ENCODE measurements around the gene OPN1MW2.
"Not testable (repeated sequence)": the region's sequence is repeated elsewhere in the genome, so short reads cannot be mapped to it uniquely, and the experiment has no call there.

OPN1MW2 gene

DNA sequence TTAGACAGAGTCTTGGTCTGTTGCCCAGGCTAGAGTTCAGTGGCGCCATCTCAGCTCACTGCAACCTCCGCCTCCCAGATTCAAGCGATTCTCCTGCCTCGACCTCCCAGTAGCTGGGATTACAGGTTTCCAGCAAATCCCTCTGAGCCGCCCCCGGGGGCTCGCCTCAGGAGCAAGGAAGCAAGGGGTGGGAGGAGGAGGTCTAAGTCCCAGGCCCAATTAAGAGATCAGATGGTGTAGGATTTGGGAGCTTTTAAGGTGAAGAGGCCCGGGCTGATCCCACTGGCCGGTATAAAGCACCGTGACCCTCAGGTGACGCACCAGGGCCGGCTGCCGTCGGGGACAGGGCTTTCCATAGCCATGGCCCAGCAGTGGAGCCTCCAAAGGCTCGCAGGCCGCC lies at the start of gene OPN1MW2:
Gene OPN1MW2 (plus strand): TSS at position 301 of the 400 bp plus-strand sequence. CDS start 60 bp downstream, at position 361.
- not testable (repeated sequence) for DNase-seq

GRCh38 chrX:154172535-154172943 lies 47.0 kb upstream of the OPN1MW2 start:
- DNase-seq = not testable (repeated sequence)

- not testable (repeated sequence) for DNase-seq
These were observed 45.2 kb upstream of the OPN1MW2 start for GRCh38 chrX:154174356-154174755.

DNA sequence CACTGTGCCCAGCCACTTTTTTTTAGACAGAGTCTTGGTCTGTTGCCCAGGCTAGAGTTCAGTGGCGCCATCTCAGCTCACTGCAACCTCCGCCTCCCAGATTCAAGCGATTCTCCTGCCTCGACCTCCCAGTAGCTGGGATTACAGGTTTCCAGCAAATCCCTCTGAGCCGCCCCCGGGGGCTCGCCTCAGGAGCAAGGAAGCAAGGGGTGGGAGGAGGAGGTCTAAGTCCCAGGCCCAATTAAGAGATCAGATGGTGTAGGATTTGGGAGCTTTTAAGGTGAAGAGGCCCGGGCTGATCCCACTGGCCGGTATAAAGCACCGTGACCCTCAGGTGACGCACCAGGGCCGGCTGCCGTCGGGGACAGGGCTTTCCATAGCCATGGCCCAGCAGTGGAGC lies 37.3 kb upstream of the OPN1MW2 start, which contains the start of gene OPN1MW:
Gene OPN1MW (plus strand): TSS at position 301 of the 400 bp plus-strand sequence. CDS start 82 bp downstream, at position 383.
- DNase-seq = not testable (repeated sequence)

- not testable (repeated sequence) for DNase-seq
These were observed 35.8 kb upstream of the OPN1MW2 start for GRCh38 chrX:154183794-154184193.

DNA sequence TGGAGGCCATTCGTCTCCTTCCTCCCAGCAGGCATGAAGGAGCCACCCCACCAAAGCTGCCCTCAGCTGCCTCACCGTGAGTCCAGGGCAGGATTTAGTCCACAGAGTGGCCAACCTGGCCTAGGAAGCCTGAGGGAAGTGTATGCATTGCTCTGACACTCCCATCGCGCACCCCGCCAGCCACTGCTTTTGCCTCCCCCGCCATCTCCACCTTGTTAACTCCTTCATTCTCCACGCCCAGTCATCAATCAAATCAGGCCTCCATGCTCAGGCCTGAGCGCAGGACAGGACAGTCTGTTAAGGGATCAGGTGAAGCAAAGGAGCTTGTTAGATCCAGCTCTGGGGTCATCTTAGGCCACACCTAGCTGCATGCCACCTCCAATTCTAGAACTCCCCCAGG lies 26.7 kb upstream of the OPN1MW2 start:
- DNase-seq = not testable (repeated sequence)

- not testable (repeated sequence) for DNase-seq
These were observed 25.2 kb upstream of the OPN1MW2 start for GRCh38 chrX:154194316-154194715.

- not testable (repeated sequence) for DNase-seq
These were observed 23.1 kb upstream of the OPN1MW2 start for GRCh38 chrX:154196466-154196865.

DNA sequence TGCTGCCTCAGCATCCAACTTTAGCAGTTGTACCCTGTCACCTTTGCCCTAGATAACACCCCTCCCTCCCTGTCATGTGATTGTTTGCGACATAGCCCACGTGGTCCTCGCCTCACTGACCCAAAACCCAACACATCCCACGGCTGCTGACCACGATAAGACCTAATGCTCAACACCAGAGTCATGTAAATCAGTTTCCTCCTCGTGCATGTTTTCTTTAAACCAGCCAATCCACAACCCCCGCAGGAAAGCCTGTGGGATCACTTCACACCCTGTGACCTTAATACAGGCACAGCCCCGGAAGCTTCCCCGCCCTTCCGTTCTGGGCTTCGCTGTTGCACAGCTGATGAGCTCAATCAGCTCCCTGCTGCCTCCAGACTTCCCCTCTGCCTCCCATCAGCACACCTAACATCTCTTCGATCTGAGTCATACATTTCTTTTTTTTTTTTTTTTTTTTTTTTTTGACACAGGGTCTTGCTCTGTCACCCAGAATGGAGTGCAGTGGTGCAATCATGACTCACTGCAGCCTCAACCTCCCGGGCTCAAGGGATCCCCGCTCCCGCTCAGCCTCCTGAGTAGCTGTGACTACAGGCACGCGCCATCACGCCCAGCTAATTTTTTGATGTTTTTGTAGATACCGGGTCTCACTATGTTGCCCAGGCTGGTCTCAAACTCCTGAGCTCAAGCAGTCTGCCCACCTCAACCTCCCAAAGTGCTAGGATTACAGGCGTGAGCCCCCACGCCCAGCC lies 9.7 kb upstream of the OPN1MW2 start:
- not testable (repeated sequence) for DNase-seq

DNA sequence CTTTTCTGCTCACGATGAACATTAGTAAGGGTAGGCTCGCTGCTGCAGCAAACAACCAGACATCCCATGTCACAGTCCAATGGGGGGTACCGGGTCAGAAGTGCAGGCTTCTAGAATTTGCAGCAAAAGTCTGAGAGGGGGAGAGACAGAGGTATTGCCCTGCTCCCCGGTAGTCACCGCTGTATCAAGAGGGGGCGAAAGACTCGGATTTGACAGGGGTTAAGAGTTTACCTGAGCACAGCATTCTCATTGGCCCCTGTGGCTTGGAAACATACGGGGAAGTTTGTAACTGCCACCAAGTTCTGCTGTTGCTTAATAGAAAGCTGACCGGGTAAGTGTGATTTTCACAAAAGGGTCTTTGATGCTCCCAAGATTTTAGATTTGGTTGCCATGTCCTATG lies 8.5 kb upstream of the OPN1MW2 start:
- not testable (repeated sequence) for DNase-seq

- not testable (repeated sequence) for DNase-seq
These were observed 8.1 kb upstream of the OPN1MW2 start for GRCh38 chrX:154211499-154211898.

DNA sequence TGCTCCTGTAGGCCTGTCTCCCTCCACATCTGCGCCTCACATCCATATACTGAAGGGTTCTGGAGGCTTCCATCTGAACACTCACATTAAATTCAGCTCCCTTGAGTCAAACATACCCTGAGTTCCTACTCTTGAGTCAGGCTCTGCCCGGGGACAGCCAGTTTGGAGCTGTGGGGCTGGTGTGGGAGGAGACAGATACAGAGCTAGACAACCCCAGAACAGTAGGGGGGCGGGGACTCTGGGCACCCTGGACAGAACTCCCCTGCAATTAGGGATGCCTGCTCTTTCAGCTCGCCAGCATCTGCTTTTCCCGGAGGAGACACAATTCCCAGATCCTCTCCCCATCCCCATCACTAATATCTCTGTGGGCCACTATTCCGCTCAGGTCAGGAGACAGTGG lies 5.7 kb downstream of the OPN1MW2 start:
- not testable (repeated sequence) for DNase-seq

DNA sequence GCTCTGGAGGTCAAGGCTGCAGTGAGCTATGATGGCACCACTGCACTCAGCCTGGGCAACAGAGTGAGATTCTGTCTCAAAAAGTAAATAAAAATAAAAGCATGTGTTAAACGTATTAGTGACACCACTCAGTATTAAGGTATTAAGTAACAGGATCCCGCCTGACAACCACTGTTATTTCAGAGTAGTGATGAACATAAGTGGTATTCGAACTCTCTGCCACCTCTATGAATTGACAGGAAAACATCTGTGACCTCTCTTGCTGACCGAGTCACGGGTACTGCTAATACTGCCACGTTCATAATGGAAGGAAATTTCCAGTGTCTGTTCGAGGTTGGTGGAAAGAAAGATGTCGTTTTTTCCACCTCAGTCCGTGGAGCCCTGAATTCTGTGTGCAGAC lies 7.2 kb downstream of the OPN1MW2 start:
- DNase-seq = not testable (repeated sequence)

DNA sequence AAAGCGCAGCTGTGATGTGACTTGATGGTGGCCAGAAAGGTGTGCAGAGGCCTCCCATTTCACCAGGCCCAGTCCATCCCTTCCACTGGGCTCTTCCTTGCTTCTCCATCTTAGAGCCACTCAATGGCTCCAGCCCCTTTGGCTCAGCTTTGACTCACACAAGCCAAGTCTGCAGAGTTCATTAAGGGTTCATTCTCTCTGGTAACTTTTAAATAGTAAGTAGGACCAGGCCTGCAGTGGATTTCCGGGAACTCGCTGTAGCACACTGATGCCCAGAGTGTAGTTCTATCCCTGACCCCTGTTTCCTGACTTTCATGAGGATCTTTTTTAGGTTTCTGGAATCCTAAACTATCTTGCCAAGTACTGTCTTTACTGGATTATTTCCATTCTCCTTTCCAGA lies 11.9 kb downstream of the OPN1MW2 start:
- not testable (repeated sequence) for DNase-seq

GRCh38 chrX:154233620-154234019 lies 14.1 kb downstream of the OPN1MW2 start:
- not testable (repeated sequence) for DNase-seq

DNA sequence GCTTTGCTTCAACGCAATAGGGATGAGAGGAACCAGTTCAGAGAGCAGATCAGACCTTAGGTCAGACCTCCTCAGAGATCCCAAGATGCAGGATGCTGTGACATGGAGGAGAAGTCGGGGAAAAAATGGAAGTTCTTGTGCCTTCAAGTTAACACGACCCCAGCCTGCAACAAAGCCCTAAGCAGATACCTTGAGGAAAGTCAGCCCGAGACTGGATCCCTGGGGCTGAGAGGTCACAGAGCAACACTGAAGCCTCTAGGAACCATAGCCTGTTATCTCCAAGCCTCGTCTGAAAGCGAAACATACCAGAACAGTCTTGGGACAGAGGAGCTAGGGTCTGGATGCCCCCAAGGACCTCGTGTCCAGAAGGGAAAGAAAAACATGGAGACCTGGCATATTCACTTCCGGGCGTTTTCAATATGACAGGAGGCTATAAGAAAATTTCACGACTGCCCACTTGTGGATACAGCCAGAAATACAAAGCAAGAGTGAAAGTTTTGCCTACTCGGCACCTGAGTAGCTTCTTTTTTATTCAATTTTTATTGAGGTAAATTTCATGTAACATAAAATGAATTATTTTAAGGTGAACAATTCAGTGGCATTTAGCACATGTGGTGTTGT lies 19.5 kb downstream of the OPN1MW2 start:
- DNase-seq = not testable (repeated sequence)

DNA sequence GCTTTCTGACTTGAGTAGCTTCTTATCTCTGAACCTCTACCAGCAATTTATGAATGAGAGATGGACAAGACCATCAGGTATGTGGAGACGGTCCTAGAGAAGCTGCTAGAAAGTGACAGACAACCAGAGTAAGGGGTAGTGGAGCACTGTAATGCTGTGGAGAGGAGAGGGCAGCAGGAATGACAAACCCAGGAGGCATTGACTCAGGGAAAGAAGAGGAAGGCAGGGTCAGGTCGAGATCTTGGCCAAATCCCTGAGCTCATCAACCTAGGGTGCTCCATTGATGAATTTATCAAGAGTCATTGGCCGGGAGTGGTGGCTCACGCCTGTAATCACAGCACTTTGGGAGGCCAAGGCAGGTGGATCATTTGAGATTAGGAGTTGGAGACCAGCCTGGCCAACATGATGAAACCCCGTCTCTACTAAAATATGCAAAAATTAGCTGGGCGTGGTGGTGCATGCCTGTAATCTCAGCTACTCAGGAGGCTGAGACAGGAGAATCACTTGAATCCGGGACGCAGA lies 20.5 kb downstream of the OPN1MW2 start:
- not testable (repeated sequence) for DNase-seq

- DNase-seq = not testable (repeated sequence)
These were observed 28.0 kb downstream of the OPN1MW2 start for GRCh38 chrX:154247377-154248045.

- not testable (repeated sequence) for DNase-seq
These were observed 28.5 kb downstream of the OPN1MW2 start for GRCh38 chrX:154248076-154248475.

- not testable (repeated sequence) for DNase-seq
These were observed 37.7 kb downstream of the OPN1MW2 start, which contains the start of gene OPN1MW3 for GRCh38 chrX:154257282-154257681. TSS of gene OPN1MW3 (plus strand) at chrX:154257582. CDS start at chrX:154257620, 38 bp downstream.

GRCh38 chrX:154258711-154259110 lies 39.2 kb downstream of the OPN1MW2 start:
- not testable (repeated sequence) for DNase-seq

- not testable (repeated sequence) for DNase-seq
These were observed 43.5 kb downstream of the OPN1MW2 start for GRCh38 chrX:154263072-154263471.

DNA sequence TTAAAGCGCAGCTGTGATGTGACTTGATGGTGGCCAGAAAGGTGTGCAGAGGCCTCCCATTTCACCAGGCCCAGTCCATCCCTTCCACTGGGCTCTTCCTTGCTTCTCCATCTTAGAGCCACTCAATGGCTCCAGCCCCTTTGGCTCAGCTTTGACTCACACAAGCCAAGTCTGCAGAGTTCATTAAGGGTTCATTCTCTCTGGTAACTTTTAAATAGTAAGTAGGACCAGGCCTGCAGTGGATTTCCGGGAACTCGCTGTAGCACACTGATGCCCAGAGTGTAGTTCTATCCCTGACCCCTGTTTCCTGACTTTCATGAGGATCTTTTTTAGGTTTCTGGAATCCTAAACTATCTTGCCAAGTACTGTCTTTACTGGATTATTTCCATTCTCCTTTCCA lies 49.7 kb downstream of the OPN1MW2 start:
- not testable (repeated sequence) for DNase-seq
